ENCODE data around the gene TTC28.

Gene TTC28

DNA sequence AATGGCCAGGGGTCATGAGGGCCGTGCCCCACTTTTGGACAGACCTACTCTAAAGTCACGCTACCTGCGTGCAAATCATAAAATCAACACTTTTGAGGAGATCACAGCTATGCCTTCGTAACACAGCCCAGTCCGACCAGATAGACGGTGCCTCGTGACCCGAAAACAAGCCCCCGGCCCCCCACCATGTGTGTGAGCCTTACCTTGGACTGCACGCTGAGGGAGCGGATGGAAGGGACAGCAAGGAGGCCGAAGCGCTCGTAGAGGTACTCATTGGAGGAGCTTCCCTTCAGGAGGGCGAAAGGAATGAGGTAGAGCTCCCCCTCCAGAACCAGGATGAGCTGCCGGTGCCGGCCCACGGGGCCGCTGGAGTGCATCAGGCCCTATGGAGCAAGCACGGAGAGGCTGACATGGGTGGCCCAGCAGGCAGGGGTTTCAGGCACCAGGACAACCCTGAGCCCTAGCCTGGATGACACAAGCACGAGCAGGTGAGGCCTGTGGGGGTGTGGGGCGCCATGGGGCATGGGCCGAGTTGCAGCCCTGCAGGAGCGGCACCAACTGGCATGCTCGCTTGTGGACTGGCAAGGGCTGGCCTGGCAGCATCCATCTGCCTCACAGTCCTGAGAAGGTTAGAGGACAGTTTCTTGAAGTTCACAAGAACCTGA, 678.3 kb downstream of the TTC28 start:
- DNase-seq (ENCODE audit: low read depth) = no peak

DNA sequence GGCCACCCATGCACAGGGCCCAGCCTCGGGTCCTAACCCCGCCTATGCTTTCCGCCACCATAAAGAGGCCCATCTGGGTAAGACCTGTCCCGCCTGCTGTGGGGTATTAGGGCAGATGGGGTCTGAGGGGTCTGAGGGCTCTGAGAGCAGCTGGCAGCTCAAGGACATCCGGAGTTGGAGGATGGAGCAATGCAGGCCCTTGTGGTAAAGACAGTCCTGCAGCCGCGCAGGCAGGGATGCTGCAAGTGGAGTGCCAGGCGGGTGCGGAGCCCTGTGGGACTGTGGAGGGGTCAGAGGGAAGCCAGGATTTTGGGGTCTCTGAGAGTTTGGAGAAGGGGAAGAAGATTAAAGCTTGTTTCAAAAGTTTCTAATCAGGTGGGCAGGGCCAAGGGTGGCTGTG, 679.3 kb downstream of the TTC28 start:
- no peak for DNase-seq (ENCODE audit: low read depth)

GRCh38 chr22:27999876-28000275, 679.8 kb downstream of the TTC28 start:
- no peak for DNase-seq (ENCODE audit: low read depth)

- no peak for DNase-seq (ENCODE audit: low read depth)
Measured at GRCh38 chr22:27998511-27999410, 680.9 kb downstream of the TTC28 start.

GRCh38 chr22:27997538-27997937, 682.1 kb downstream of the TTC28 start:
- DNase-seq (ENCODE audit: low read depth) = no peak

GRCh38 chr22:27996981-27997380, 682.7 kb downstream of the TTC28 start:
- DNase-seq (ENCODE audit: low read depth) = no peak

DNA sequence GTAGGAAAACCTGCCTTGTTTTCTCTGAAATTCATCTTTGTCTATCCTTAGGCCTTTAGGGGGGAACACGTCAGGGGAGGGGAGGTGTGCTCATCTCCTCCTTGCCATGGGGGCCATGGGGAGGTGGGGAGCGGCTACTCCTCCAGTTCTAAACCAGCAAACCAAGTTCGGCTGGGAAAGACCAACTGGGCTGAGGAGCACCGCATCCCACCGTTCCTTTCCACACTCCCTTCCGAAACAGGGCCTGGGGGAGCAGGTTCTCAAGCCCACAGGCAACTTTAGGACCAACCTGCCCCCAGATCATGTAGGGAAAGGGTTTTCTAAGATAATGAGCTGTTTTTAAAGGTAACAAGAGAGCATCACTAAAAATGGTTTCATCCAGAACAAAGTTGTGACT, 683.1 kb downstream of the TTC28 start:
- no peak for DNase-seq (ENCODE audit: low read depth)

- DNase-seq (ENCODE audit: low read depth) = no peak
Measured at GRCh38 chr22:27995801-27996528, 683.7 kb downstream of the TTC28 start.

GRCh38 chr22:27994481-27995331, 684.9 kb downstream of the TTC28 start:
- no peak for DNase-seq (ENCODE audit: low read depth)

- no peak for DNase-seq (ENCODE audit: low read depth)
Measured at GRCh38 chr22:27993774-27994350, 685.8 kb downstream of the TTC28 start.

- no peak for DNase-seq (ENCODE audit: low read depth)
Measured at GRCh38 chr22:27993201-27993635, 686.4 kb downstream of the TTC28 start.

GRCh38 chr22:27992294-27993165, 687.1 kb downstream of the TTC28 start:
- no peak for DNase-seq (ENCODE audit: low read depth)

- DNase-seq (ENCODE audit: low read depth) = no peak
Measured at GRCh38 chr22:27991586-27992293, 687.9 kb downstream of the TTC28 start.

DNA sequence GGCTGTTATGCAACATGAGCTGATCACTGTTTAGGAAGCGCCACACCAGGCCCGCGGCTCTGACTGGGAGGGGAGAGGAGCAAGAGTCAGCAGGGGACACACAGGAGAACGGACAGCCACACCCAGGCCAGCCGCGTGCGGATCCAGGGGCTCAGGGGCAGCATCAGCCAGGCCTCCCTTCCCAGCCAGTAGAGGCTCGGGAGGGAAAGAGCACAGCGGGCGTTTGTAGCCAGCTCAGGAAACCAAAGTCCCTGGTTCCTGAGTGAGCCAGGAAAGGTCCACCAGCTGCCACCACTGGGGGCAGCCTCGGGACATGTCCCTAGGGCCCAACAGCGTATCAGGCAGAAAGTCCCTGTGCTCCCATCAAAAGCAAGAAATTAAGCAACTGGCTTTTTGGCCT, 688.8 kb downstream of the TTC28 start:
- DNase-seq (ENCODE audit: low read depth) = no peak

DNA sequence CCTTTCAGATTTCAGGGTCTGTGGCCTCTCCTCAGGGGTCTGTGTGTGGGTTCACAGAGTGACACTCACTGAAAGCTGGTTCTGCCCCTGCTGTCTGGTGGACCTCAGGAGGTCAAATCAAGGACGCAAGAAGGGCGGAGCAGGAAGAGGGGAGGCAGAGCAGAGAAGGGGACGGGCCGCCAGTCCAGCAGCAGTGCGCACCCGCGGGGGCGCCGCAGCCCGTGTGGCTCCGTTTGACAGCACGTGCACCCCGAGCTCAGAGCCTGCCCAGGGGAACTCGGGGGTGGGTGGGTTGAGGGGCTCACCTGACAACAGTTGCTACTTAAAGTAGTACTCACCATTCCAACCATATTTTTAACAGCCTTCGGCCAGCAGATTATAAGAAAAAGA, 689.2 kb downstream of the TTC28 start:
- no peak for DNase-seq (ENCODE audit: low read depth)

DNA sequence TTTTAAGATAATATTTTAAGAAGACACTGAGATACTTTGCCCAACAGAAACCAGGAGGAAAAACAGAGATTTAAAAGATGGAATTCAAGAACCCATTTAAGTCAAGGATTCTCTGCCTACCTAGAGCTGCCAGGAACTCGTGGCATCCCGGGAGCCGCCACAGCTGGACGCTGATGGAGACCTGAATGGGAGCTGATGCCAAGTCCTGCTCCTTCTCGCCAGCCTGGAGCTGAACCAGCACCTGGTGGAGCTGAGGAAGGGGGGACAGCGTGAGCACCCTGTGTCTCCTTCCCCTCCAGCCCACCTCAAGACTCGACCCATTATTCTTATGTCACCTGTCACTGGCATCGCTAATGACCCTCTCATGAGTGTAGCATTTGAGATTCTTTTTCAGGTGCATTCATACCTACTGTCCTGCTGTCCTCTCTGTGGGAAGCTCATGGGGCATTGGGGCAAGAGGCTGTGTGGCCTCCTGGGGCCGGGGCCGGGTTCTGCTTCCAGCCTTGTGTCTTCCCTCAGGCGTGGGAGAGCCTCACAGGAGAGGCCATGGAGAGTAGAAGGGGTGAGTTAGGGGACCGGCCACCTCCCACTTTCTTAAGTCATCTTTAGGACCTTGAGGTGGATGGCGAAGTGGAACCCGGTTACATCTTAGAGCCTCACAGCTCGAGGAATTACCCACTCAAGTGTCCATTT, 689.7 kb downstream of the TTC28 start:
- DNase-seq (ENCODE audit: low read depth) = no peak

DNA sequence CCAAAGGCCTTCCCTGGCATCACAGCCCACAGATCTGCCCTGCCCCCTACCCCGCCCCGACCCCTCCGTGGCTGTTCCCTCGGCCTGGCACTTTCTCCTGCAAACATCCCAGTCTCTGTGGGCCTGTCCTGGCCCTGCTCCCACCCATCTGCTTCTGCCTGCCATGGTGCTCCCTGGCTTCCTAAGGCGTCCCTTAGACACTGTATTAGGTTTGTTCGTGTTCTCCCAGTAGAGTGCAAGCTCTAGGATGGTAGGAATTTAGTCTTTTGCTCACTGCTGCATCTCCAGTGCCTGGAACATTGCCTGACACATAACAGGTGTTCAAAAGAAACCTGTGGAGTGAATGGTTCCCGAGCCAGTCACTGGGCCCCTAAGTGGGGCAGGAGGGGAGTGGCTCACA, 690.9 kb downstream of the TTC28 start:
- DNase-seq (ENCODE audit: low read depth) = no peak

- DNase-seq (ENCODE audit: low read depth) = no peak
Measured at GRCh38 chr22:27987557-27987956, 692.1 kb downstream of the TTC28 start.

GRCh38 chr22:27986937-27987336, 692.7 kb downstream of the TTC28 start:
- no peak for DNase-seq (ENCODE audit: low read depth)

Measured in activated T-helper 1 cell treated with Interleukin-2 at 50 U/mL for 16 hours (primary cell).